Activated CD8-positive, alpha-beta memory T cell treated with anti-CD3 and anti-CD28 coated beads for 36 hours (primary cell): Measurements from ENCODE around the gene KCNE4. TPM values are rescaled to one million over a fixed set of nuclear protein-coding genes. Genes with fewer than 3 reads are reported as not detected.
"Not testable (repeated sequence)": the region's sequence is repeated elsewhere in the genome, so short reads cannot be mapped to it uniquely, and the experiment has no call there.

Experiments
- CTCF ChIA-PET: fragments of 350-600 bp; sonication (Branson Sonifier 250); formaldehyde crosslinking; loops from one replicate; lab custom pipeline; 2021; ENCODE audit warnings: antibody characterized with exemption; lab: Charles Lee
- POLR2A ChIA-PET: fragments of 350-600 bp; sonication (Branson Sonifier 250); formaldehyde crosslinking; loops from one replicate; lab custom pipeline; 2021; ENCODE audit warnings: antibody characterized with exemption; lab: Charles Lee
- total RNA-seq, 2 experiments: library from RNA; stranded (reverse); gene quantifications; one replicate each; pipeline ENCODE4 v1.2.3, GENCODE V29; 2021

KCNE4 gene
- total RNA-seq, 2 experiments from 2014 or later = not detected

- ChIA-PET CTCF (no interaction called here), POLR2A (no interaction called here)
Measured at GRCh38 chr2:223079925-223080324, 27.9 kb downstream of the KCNE4 start.

- CTCF ChIA-PET, POLR2A ChIA-PET: not testable (repeated sequence)
Measured at GRCh38 chr2:223080790-223081360, 28.9 kb downstream of the KCNE4 start.

GRCh38 chr2:223081789-223082188 is 29.8 kb downstream of the KCNE4 start:
- CTCF ChIA-PET = no interaction called here
- POLR2A ChIA-PET = no interaction called here

GRCh38 chr2:223082706-223083105 is 30.7 kb downstream of the KCNE4 start:
- POLR2A ChIA-PET = no interaction called here
- CTCF ChIA-PET = no interaction called here

GRCh38 chr2:223083402-223084070 is 31.5 kb downstream of the KCNE4 start:
- POLR2A ChIA-PET = no interaction called here

GRCh38 chr2:223084873-223085272 is 32.9 kb downstream of the KCNE4 start:
- CTCF ChIA-PET = no interaction called here
- POLR2A ChIA-PET = no interaction called here

More at GRCh38 chr2:223083402-223084070, 31.5 kb downstream of the KCNE4 start:
- CTCF ChIA-PET = no interaction called here

- POLR2A ChIA-PET = no interaction called here
Measured at GRCh38 chr2:223086370-223086981, 34.5 kb downstream of the KCNE4 start.

GRCh38 chr2:223087466-223087865 is 35.5 kb downstream of the KCNE4 start:
- ChIA-PET CTCF (no interaction called here), POLR2A (no interaction called here)

More at GRCh38 chr2:223086370-223086981, 34.5 kb downstream of the KCNE4 start:
- CTCF ChIA-PET = interaction anchor here (0.5 kb wide), 1 partner anchor 847 kb away, joined by 3 read pairs; no protein-coding TSS in a partner anchor

GRCh38 chr2:223088866-223089265 is 36.9 kb downstream of the KCNE4 start:
- CTCF ChIA-PET = no interaction called here
- POLR2A ChIA-PET = no interaction called here

- ChIA-PET POLR2A (no interaction called here), CTCF (no interaction called here)
Measured at GRCh38 chr2:223090039-223090438, 38.0 kb downstream of the KCNE4 start.

- POLR2A ChIA-PET = no interaction called here
- CTCF ChIA-PET = no interaction called here
Measured at GRCh38 chr2:223090540-223091235, 38.7 kb downstream of the KCNE4 start.

GRCh38 chr2:223092667-223093066 is 40.7 kb downstream of the KCNE4 start:
- POLR2A ChIA-PET = no interaction called here
- CTCF ChIA-PET = no interaction called here

- POLR2A ChIA-PET = no interaction called here
Measured at GRCh38 chr2:223093436-223094241, 41.6 kb downstream of the KCNE4 start.

GRCh38 chr2:223095207-223095606 is 43.2 kb downstream of the KCNE4 start:
- ChIA-PET POLR2A (no interaction called here), CTCF (no interaction called here)

More at GRCh38 chr2:223093436-223094241, 41.6 kb downstream of the KCNE4 start:
- CTCF ChIA-PET = no interaction called here

GRCh38 chr2:223096235-223096970 is 44.4 kb downstream of the KCNE4 start:
- POLR2A ChIA-PET = no interaction called here
- CTCF ChIA-PET = no interaction called here

- POLR2A ChIA-PET = no interaction called here
- CTCF ChIA-PET = no interaction called here
Measured at GRCh38 chr2:223097888-223098383, 45.9 kb downstream of the KCNE4 start.

GRCh38 chr2:223099561-223099960 is 47.6 kb downstream of the KCNE4 start:
- ChIA-PET CTCF (no interaction called here), POLR2A (no interaction called here)

GRCh38 chr2:223100061-223100511 is 48.1 kb downstream of the KCNE4 start:
- CTCF ChIA-PET = no interaction called here
- POLR2A ChIA-PET = no interaction called here
